NCI-H1105 (cell line): Measurements from ENCODE around the gene SLC43A3.

Experiments used
- DNase-seq: peaks from one replicate; lab custom pipeline; 2025; lab: John Stamatoyannopoulos, UW

Gene SLC43A3

GRCh38 chr11:57426929-57427726 is at the start of gene SLC43A3:
SLC43A3 (minus strand) TSS chr11:57427121; CDS start chr11:57426172, 949 bp downstream.
- no peak for DNase-seq

GRCh38 chr11:57476047-57476756 is 49.3 kb upstream of the SLC43A3 start:
- no peak for DNase-seq

- no peak for DNase-seq
Measured at GRCh38 chr11:57475671-57476046, 48.7 kb upstream of the SLC43A3 start.

- no peak for DNase-seq
Measured at GRCh38 chr11:57475191-57475590, 48.3 kb upstream of the SLC43A3 start.

GRCh38 chr11:57474803-57475115 is 47.8 kb upstream of the SLC43A3 start:
- no peak for DNase-seq

GRCh38 chr11:57474017-57474802 is 47.3 kb upstream of the SLC43A3 start:
- DNase-seq: no peak

- DNase-seq: no peak
Measured at GRCh38 chr11:57473285-57473841, 46.4 kb upstream of the SLC43A3 start.

GRCh38 chr11:57471496-57471895 is 44.6 kb upstream of the SLC43A3 start:
- DNase-seq: no peak

GRCh38 chr11:57469268-57469667 is 42.3 kb upstream of the SLC43A3 start:
- DNase-seq: no peak

- DNase-seq: no peak
Measured at GRCh38 chr11:57468276-57468675, 41.4 kb upstream of the SLC43A3 start.

GRCh38 chr11:57467508-57468157 is 40.7 kb upstream of the SLC43A3 start:
- DNase-seq: no peak

- DNase-seq: no peak
Measured at GRCh38 chr11:57466680-57467079, 39.8 kb upstream of the SLC43A3 start.

- DNase-seq: no peak
Measured at GRCh38 chr11:57464539-57465181, 37.7 kb upstream of the SLC43A3 start.

- no peak for DNase-seq
Measured at GRCh38 chr11:57463671-57464538, 37.0 kb upstream of the SLC43A3 start.

GRCh38 chr11:57462597-57462996 is 35.7 kb upstream of the SLC43A3 start:
- no peak for DNase-seq

- DNase-seq: no peak
Measured at GRCh38 chr11:57461841-57462489, 35.0 kb upstream of the SLC43A3 start.

- DNase-seq: peak; percentile 40
Measured at GRCh38 chr11:57460758-57461749, 34.1 kb upstream of the SLC43A3 start.

- DNase-seq: peak; percentile 67
Measured at GRCh38 chr11:57460022-57460757, 33.3 kb upstream of the SLC43A3 start, which contains the start of gene RTN4RL2. RTN4RL2 (plus strand) TSS chr11:57460528; CDS start chr11:57460866, 338 bp downstream.
